Effector CD8-positive, alpha-beta T cell (primary cell): ENCODE data around the gene DCC.

Experiments
- DNase-seq: peaks from one replicate; lab custom pipeline; 2025; lab: John Stamatoyannopoulos, UW

Gene DCC

GRCh38 chr18:52822160-52822559 is 482.2 kb downstream of the DCC start:
- no peak for DNase-seq

DNA sequence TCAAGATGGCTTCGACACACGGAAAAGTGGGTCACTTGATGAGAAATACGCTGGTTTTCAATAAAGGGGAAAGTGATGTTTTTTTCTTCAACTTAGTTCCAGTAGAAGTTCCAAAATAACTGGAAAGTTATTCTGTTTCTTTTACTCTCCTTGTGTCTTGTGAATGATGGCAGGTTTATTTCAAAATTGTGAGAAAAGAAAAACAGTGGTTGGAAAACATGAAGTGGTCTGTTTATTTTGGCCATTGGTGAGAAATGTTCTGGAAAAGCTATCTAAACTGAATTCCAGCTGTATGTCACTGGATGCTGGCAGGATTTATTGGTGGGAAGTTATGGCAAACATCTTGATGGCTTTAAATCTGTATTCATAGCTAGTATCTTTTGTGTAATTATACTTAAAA is 484.1 kb downstream of the DCC start:
- DNase-seq, result no peak

DNA sequence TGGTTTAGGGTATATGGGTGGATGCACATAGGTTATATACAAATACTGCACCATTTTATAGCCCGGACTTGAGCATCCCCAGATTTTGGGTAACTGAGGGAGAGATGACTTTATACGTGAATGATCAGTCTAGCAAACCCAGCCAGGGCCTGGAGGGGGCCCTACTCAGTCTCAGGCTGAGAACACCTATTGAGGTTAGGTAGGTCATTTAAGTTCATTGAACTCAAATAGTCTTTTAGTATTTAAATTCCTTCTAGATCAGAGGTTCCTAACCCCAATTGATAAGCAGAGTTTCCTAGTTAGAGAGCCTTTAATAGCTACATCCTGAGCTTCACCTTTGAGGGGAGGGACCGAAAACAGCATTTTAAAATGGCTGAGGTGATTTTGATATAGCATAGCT is 487.0 kb downstream of the DCC start:
- no peak for DNase-seq

DNA sequence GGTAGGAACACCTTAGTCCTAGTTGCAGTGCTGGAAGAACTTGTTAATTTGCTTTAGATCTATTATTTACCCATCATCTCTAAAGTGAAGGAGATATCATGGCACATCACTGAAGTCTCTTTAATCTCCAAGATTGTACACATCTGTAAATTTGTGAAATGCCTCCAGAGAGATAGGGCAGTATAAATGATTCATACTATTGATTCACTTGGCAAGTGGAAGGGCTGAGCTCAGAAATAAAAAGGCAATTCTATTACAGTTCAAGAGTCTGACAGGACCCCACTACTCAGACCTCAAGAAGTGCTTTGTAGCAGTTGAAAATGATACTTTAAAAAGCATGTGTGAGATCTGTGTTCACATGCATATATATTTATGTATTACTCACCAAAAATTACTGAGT is 489.3 kb downstream of the DCC start:
- DNase-seq, result no peak

DNA sequence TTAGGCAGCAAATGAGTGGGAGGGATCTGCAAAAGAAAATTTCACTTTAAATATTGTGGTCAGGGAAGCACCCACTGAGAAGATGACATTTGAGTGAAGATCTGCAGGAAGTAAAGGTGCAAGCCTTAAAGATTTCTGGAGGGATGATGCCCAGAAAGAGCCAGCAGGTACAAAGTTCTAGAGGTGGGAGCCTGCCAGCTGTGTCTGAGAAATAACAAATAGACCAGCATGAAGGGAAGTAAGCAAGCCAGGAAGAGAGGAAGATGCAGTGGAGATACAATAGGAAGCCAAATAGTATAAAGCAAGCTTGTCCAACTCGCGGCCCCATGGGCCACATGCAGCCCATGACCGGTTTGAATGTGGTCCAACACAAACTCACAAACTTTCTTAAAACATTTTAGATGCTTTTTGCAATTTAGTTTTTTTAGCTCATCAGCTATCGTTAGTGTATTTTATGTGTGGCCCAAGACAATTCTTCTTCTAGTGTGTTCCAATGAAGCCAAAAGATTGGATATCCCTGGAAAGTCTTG is 489.9 kb downstream of the DCC start:
- DNase-seq, result no peak

GRCh38 chr18:52844323-52844722 is 504.3 kb downstream of the DCC start:
- DNase-seq, result no peak

GRCh38 chr18:52845036-52845435 is 505.0 kb downstream of the DCC start:
- no peak for DNase-seq

DNA sequence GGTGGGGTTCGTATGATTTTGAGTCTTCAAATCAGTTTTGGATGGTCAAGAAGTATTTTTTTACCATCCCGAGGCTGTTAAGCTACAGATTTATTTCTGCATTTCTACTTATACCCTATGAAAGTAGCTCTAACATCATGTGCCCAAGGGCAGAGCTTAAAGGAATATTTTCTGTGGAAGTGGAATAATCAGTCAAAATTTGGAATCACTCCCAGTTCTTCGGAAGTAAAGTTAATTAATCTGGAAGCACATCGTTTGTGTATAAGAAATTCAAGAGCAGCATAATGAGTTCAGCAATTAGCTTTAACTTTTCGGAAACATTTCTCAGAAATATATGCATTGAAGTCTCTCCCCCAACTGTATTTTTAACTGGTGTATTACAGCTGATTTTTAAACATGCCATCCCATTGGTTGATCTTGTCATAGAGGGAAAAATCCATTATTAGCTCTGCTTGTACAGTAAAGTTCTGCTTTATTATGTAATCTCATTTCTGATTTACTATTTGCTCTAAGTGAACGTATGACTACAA is 510.1 kb downstream of the DCC start:
- DNase-seq, result no peak

DNA sequence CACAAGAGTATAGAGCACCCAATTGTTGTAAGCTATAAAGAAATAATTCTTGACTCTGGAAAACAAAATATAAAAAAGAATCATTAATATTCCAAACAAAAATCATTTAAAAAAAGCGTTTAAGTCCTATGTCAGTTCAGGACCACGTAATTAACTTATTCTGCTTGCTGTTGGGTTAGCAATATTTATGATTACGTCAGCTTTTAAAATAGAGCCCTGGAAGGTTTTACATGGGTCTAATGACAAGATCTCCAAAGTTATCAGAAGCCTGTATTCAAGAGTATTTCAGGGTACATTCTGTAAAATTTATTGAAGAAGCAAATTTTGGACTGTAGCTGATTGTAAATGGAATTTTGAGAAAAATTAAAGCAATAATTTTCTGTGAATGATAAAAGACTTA is 521.6 kb downstream of the DCC start:
- no peak for DNase-seq

- DNase-seq, result no peak
Measured at GRCh38 chr18:52869349-52869923, 529.4 kb downstream of the DCC start.

DNA sequence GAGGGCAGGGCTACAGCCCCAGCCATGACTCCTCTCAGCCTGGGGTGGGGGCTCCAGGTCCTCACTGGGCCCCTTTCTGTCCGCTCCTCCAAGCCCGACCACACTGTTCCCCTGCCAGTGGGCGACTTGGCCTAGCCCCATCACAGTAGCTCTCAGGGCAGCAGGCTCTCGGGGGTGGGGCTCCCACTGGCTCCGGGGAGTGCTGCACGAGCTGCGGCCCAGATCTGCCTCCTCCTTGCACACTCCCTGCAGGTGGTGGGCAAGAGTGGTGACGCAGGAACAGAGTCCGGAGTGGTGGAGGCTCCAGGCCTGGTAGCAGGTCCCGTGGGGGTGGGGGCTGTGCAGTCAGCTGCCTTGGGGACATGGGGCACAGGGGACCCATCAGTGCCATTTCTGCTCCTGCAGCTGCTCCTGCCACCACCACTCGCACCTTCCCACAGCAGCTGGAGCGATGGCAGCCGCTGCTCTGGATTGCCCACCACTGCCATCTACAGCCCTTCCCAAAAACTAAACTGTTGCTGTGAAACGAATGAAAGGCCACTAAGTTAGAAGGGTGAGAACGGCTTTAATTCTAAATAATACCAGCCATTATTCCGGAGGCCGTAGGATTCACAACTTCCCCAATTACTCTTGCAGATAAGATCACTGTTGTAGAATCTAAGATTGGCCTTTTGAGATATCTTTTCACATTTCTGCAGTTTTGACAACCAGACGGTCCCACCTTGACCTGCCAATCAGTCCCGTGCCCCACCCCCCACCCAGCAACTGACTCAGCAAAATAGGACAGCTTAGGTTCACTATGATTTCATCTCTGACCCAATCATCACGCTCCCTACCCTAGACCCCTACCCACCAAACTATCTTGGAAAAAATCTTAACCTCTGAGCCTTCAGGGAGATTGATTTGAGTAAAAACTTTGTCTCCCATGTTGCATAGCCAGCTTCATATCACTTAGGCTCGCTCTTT is 530.2 kb downstream of the DCC start:
- DNase-seq, result no peak

- DNase-seq, result no peak
Measured at GRCh38 chr18:52874774-52875173, 534.8 kb downstream of the DCC start.

GRCh38 chr18:52875725-52876124 is 535.7 kb downstream of the DCC start:
- DNase-seq, result no peak

DNA sequence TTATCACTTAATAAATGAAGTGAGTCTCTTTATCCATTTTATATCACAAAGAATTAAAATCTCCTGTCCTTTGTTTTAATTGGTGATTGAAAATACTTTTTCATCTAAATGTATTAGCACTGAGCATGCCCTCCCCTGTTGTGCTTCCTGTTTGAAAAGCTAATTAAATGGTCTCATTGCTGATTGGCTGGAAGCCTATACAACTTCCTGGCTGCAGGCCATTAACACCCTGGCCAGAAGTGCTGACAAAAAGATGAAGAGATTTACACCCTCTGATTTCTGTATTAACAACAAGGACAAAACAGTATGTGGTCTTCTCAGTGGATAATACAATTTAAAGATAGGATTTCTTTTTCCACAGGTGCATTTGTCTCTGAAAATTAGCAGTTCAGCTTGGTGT is 548.0 kb downstream of the DCC start:
- DNase-seq, result no peak

GRCh38 chr18:52894801-52895200 is 554.8 kb downstream of the DCC start:
- no peak for DNase-seq

GRCh38 chr18:52897611-52898484 is 557.9 kb downstream of the DCC start:
- no peak for DNase-seq

DNA sequence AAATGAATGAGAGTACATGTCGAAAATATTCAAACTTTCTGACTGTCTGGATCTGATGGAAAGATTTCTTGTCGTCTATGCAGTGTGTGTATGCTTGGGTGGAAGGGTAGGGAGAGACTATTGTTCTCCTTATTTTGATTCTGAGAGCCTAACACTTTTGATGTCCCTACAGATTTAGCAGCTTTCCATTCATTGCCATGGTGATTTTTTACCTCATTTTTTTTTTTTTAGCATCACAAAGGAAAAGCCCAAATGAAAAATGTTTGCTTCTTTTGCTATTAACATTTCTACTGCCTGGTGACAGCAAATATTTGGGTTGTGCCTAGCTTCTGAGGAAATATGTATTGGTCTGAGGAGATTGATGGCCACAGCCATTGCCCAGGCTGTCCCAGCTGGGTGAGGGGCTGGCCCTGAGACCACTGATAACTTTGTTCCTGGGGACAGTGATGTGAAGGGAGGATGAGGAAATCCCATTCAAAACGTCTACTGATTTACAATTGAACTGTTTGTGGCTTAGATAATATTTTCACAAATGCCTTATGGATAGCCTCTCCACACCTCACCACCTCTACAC is 558.6 kb downstream of the DCC start:
- no peak for DNase-seq

GRCh38 chr18:52902188-52902587 is 562.2 kb downstream of the DCC start:
- DNase-seq, result no peak

DNA sequence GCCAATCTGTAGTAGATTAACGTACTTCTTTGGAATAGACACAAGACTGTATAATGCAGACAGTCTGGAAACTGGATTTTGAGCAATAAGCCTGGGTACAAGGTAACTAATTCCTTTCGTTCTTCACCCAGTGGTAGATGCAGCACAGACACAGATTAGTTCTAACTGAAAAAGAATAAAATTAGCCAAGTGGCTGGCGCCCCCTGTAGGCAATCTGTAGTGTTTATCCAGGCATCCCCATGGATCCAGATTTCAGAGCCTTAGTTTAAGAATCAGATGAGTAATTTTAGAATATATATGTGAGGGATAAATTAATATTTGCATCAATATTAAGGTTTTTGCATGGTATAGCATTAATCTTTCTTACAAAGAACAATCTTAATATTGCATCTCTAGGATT is 563.9 kb downstream of the DCC start:
- no peak for DNase-seq

- no peak for DNase-seq
Measured at GRCh38 chr18:52907543-52908308, 567.7 kb downstream of the DCC start.

- DNase-seq, result no peak
Measured at GRCh38 chr18:52914148-52914547, 574.2 kb downstream of the DCC start.
